Chondrocyte (in vitro differentiated cells): ENCODE data around the gene AGRP. TPM values are rescaled to one million over a fixed set of nuclear protein-coding genes. Genes with fewer than 3 reads are reported as not detected.

Experiments
- DNase-seq: peaks from one replicate; pipeline ENCODE4 v3.0.0; 2021; ENCODE audit warnings: mixed read lengths, low spot score
- H3K27ac Mint-ChIP-seq: one replicate; pipeline ENCODE4 v1.8.0; 2021; ENCODE audit warnings: mild to moderate bottlenecking, moderate library complexity, mixed read lengths; ENCODE audit not compliant: unreplicated experiment
- H3K27me3 Mint-ChIP-seq: 2 replicates; pipeline ENCODE4 v1.8.0; 2021; ENCODE audit warnings: low read depth, mixed read lengths
- H3K36me3 Mint-ChIP-seq: 2 replicates; pipeline ENCODE4 v1.8.0; 2021; ENCODE audit warnings: low read depth, mixed read lengths
- H3K4me1 Mint-ChIP-seq: 2 replicates; pipeline ENCODE4 v1.8.0; 2021; ENCODE audit warnings: low read depth, mild to moderate bottlenecking, mixed read lengths
- H3K4me3 Mint-ChIP-seq: one replicate; pipeline ENCODE4 v1.8.0; 2021; ENCODE audit warnings: mild to moderate bottlenecking, moderate library complexity, mixed read lengths; ENCODE audit not compliant: unreplicated experiment
- H3K9me3 Mint-ChIP-seq: 2 replicates; pipeline ENCODE4 v1.8.0; 2021; ENCODE audit warnings: low read depth, mixed read lengths
- CTCF ChIP-seq: fragments of 200-600 bp; sonication (generic); IDR thresholded peaks from 2 replicates; pipeline ENCODE4 v1.5.0; 2021; ENCODE audit warnings: antibody characterized with exemption, mild to moderate bottlenecking, moderate library complexity
- total RNA-seq: library from RNA; stranded (reverse); gene quantifications from 3 replicates; pipeline ENCODE4 v1.2.1, GENCODE V29; 2021

AGRP gene
- total RNA-seq, 1 donor from 2014 or later: not detected

GRCh38 chr16:67463691-67464090 lies 19.7 kb downstream of the AGRP start:
- no peaks in the 10 kb centered on the region for H3K9me3 Mint-ChIP-seq
- no peaks in the 10 kb centered on the region for H3K27me3 Mint-ChIP-seq
- H3K27ac Mint-ChIP-seq: no peak overlapping the region
- TF ChIP-seq CTCF: no peak
- peaks cover 49% of the 10 kb centered on the region for H3K4me1 Mint-ChIP-seq
- H3K4me3 Mint-ChIP-seq: no peak overlapping the region
- no peak for DNase-seq
- no peaks in the 10 kb centered on the region for H3K36me3 Mint-ChIP-seq

- TF ChIP-seq CTCF: no peak
- Mint-ChIP-seq H3K9me3 (no peaks in the 10 kb centered on the region), H3K4me3 (no peak overlapping the region), H3K36me3 (no peaks in the 10 kb centered on the region), H3K27ac (no peak overlapping the region), H3K27me3 (no peaks in the 10 kb centered on the region), H3K4me1 (peaks cover 55% of the 10 kb centered on the region)
- no peak for DNase-seq
Measured at GRCh38 chr16:67463059-67463458, 20.3 kb downstream of the AGRP start.

DNA sequence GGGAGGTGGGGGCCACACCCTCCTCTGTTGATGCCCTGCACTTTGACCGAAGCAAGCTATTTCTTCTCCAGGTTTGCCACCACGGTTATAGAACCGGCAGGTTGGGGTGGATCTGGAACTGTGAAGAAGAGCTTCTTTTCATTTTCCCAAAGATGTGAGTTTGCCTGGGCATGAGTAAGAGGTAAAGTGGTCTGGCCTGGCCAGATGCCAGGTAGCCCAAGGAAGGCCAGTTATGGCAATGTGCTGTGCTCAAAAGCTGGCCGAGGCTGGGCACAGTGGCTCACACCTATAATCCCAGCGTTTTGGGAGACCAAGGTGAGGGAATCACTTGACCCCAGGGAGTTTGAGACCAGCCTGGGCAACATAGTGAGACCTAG lies 21.1 kb downstream of the AGRP start:
- no peaks in the 10 kb centered on the region for H3K9me3 Mint-ChIP-seq
- DNase-seq: no peak

DNA sequence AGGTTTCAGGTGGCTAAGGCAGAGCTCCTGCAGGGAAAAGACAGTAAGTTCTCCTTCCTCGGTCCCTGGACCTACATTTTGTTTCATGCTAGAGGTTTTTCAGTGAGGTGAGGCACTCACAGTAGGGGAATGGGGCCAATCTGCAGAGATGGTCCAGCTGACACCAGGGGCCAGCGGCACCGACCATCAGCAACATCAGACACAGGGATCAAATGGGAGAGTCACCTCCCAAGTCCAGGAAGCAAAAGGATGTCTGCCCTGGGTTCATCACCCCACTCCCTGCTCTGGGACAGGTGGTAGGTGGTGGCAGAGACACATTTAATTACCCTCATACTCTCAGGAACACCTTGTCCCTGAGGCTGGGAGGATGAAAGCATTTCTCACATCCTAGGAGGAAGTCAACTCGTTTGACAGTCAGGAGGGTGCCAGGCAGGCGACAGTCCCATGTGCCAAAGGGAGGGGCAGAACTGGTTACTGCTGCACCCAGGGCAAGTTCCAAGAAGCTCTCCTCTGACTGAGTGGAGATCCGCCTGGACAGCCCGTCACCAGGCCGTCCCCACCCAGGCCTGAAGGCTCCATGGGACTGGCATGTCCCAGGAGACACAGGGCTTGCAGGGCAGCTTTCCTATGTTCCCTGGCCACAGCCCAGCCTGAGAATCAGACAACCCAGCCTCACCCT lies 21.6 kb downstream of the AGRP start:
- DNase-seq: no peak
- Mint-ChIP-seq H3K27me3 (no peaks in the 10 kb centered on the region), H3K4me1 (peaks cover 63% of the 10 kb centered on the region), H3K4me3 (no peak overlapping the region), H3K9me3 (no peaks in the 10 kb centered on the region), H3K27ac (no peak overlapping the region), H3K36me3 (no peaks in the 10 kb centered on the region)
- no peak for TF ChIP-seq CTCF

More for the DNA sequence above, 21.1 kb downstream of the AGRP start:
- peaks cover 58% of the 10 kb centered on the region for H3K4me1 Mint-ChIP-seq
- no peak for TF ChIP-seq CTCF
- H3K4me3 Mint-ChIP-seq: no peak overlapping the region
- no peaks in the 10 kb centered on the region for H3K27me3 Mint-ChIP-seq
- no peak overlapping the region for H3K27ac Mint-ChIP-seq
- H3K36me3 Mint-ChIP-seq: no peaks in the 10 kb centered on the region

DNA sequence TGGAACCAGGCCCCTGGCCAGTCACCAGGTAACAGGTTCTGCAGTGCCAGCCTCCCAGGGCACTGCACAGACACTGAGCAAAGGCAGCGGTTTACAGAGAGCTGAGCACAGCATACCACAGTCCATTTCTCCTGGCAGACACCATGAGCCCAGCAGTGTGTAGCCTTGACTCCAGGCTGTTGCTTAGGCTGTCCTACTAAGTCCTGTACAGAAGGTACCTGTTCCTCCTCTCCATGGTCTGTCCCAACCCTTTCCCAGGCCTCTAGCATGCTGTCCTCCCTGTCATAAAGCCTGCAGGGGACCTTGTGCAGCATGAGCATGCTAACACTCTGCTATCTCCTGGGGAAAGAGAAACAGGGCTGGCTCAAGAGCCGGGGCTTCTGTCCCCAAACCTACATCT lies 22.4 kb downstream of the AGRP start:
- Mint-ChIP-seq H3K27me3 (no peaks in the 10 kb centered on the region), H3K4me3 (no peak overlapping the region), H3K9me3 (no peaks in the 10 kb centered on the region), H3K27ac (no peak overlapping the region), H3K36me3 (no peaks in the 10 kb centered on the region), H3K4me1 (peaks cover 66% of the 10 kb centered on the region)
- TF ChIP-seq CTCF: no peak
- DNase-seq: no peak
